HG03342 (cell line): ENCODE measurements around the gene MEX3D.

ENCODE experiments used
- ATAC-seq: cut with Tn5 transposase; IDR thresholded peaks from one replicate; pipeline ENCODE4 v1.9.1; 2021; ENCODE audit warnings: mild to moderate bottlenecking, moderate library complexity; ENCODE audit not compliant: unreplicated experiment

MEX3D gene

GRCh38 chr19:1568320-1569019 lies at the start of gene MEX3D:
Gene MEX3D (minus strand): TSS chr19:1568325. CDS start chr19:1568058, 267 bp downstream.
- peak; percentile 65 for ATAC-seq

- no peak for ATAC-seq
These were observed 48.8 kb upstream of the MEX3D start for GRCh38 chr19:1616875-1617274.

- ATAC-seq, result no peak
These were observed 48.3 kb upstream of the MEX3D start for GRCh38 chr19:1616396-1616795.

- no peak for ATAC-seq
These were observed 47.1 kb upstream of the MEX3D start for GRCh38 chr19:1615156-1615765.

GRCh38 chr19:1613808-1614570 lies 45.9 kb upstream of the MEX3D start:
- no peak for ATAC-seq

GRCh38 chr19:1613146-1613545 lies 45.0 kb upstream of the MEX3D start:
- ATAC-seq, result no peak

- no peak for ATAC-seq
These were observed 44.3 kb upstream of the MEX3D start for GRCh38 chr19:1612114-1613086.

- ATAC-seq, result no peak
These were observed 43.2 kb upstream of the MEX3D start for GRCh38 chr19:1611353-1611752.

- ATAC-seq, result no peak
These were observed 42.5 kb upstream of the MEX3D start for GRCh38 chr19:1610579-1610978.

- no peak for ATAC-seq
These were observed 41.8 kb upstream of the MEX3D start for GRCh38 chr19:1609680-1610474.

- no peak for ATAC-seq
These were observed 40.9 kb upstream of the MEX3D start for GRCh38 chr19:1609103-1609396.

- no peak for ATAC-seq
These were observed 40.4 kb upstream of the MEX3D start for GRCh38 chr19:1608359-1609102.

GRCh38 chr19:1606138-1606651 lies 38.1 kb upstream of the MEX3D start:
- no peak for ATAC-seq

- ATAC-seq, result peak; percentile 78
These were observed 37.4 kb upstream of the MEX3D start, which contains the start of gene UQCR11 for GRCh38 chr19:1605236-1606137. Gene UQCR11 (minus strand): TSS chr19:1605462. CDS start chr19:1605409, 53 bp downstream.

GRCh38 chr19:1602091-1602707 lies 34.1 kb upstream of the MEX3D start:
- no peak for ATAC-seq

- ATAC-seq, result no peak
These were observed 33.5 kb upstream of the MEX3D start for GRCh38 chr19:1601613-1602064.

- no peak for ATAC-seq
These were observed 31.3 kb upstream of the MEX3D start for GRCh38 chr19:1599460-1599846.
